Measurements from ENCODE around the gene TNFRSF12A.
"Not testable (repeated sequence)": the region's sequence is repeated elsewhere in the genome, so short reads cannot be mapped to it uniquely, and the experiment has no call there.

GRCh38 chr16:3052571-3053329 lies 32.6 kb downstream of the TNFRSF12A start:
- not testable (repeated sequence) for TF ChIP-seq POLR2A (IDR thresholded peaks at IDR 0.05; ENCODE audit: low read length); GATA1 (IDR thresholded peaks at IDR 0.05; ENCODE audit: low read depth, low read length)
